Activated CD4-positive, alpha-beta memory T cell treated with anti-CD3 and anti-CD28 coated beads, Interleukin-2, amount 10 ng/mL, durations not matched to agents 7 days and 5 days (primary cell): Measurements from ENCODE around the gene CSMD2. TPM values are rescaled to one million over a fixed set of nuclear protein-coding genes. Genes with fewer than 3 reads are reported as not detected.

ENCODE experiments used
- CTCF ChIA-PET: fragments of 350-600 bp; sonication (Branson Sonifier 250); formaldehyde crosslinking; loops from one replicate; lab custom pipeline; 2021; ENCODE audit warnings: antibody characterized with exemption, inconsistent platforms; lab: Charles Lee
- POLR2A ChIA-PET: fragments of 350-600 bp; sonication (Branson Sonifier 250); formaldehyde crosslinking; loops from one replicate; lab custom pipeline; 2021; ENCODE audit warnings: antibody characterized with exemption; lab: Charles Lee
- DNase-seq: peaks from one replicate; pipeline ENCODE4 v3.0.0-alpha.2; 2020
- H3K27ac Mint-ChIP-seq: one replicate; pipeline ENCODE4 v1.8.0; 2021; ENCODE audit warnings: mild to moderate bottlenecking, mixed read lengths
- H3K27me3 Mint-ChIP-seq: one replicate; pipeline ENCODE4 v1.8.0; 2021; ENCODE audit warnings: mixed read lengths
- H3K36me3 Mint-ChIP-seq: one replicate; pipeline ENCODE4 v1.8.0; 2021; ENCODE audit warnings: low read depth, mixed read lengths
- H3K4me1 Mint-ChIP-seq: one replicate; pipeline ENCODE4 v1.8.0; 2021; ENCODE audit warnings: mixed read lengths
- H3K4me3 Mint-ChIP-seq: one replicate; pipeline ENCODE4 v1.8.0; 2021; ENCODE audit warnings: mild to moderate bottlenecking, mixed read lengths
- H3K9me3 Mint-ChIP-seq: one replicate; pipeline ENCODE4 v1.8.0; 2021; ENCODE audit warnings: mixed read lengths
- total RNA-seq, 2 experiments: library from RNA; stranded (reverse); gene quantifications; one replicate each; pipeline ENCODE4 v1.2.3, GENCODE V29; 2021

Gene CSMD2
- total RNA-seq, 2 experiments from 2014 or later: not detected

- no peaks in the 10 kb centered on the region for H3K4me1 Mint-ChIP-seq
- H3K27ac Mint-ChIP-seq: no peak overlapping the region
- H3K9me3 Mint-ChIP-seq: peaks cover 3% of the 10 kb centered on the region
- no peaks in the 10 kb centered on the region for H3K36me3 Mint-ChIP-seq
- CTCF ChIA-PET: no interaction called here
- no peak for DNase-seq
- no peak overlapping the region for H3K4me3 Mint-ChIP-seq
- H3K27me3 Mint-ChIP-seq: no peaks in the 10 kb centered on the region
- POLR2A ChIA-PET: no interaction called here
Measured at GRCh38 chr1:34075576-34075975, 89.5 kb downstream of the CSMD2 start.

DNA sequence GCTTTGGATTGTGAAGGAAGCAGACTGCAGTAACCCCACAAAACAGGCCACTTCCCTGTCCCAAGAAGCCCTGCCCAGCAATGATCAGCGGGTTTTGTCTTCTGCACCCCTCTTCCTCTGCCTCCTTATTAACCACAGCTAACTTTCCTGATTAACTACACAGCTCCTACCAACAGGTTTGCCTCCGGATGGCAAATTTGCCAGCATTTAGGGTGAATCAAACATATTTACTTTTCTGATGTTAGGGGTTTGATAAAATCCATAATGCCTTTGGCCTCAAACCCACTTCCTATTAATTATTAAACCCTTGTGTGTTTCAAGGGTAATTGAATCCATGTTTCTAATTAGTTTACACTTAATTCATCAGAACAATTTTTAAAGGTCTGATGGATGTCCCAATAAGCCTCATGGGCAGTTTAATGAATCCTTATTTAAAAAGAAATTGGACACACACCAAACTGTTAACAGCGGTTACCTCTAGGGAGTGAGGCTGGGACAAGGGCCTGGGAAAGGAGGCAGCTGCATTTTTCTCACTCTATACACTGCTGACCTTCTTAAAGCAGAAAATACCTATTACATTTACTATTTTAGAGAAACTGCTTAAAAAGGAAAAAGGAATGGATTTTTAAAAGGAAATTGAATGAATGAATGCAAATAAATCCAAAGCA is 91.9 kb downstream of the CSMD2 start:
- no peak for DNase-seq
- Mint-ChIP-seq H3K9me3 (peaks cover 3% of the 10 kb centered on the region), H3K4me1 (no peaks in the 10 kb centered on the region), H3K27ac (no peak overlapping the region), H3K27me3 (no peaks in the 10 kb centered on the region), H3K4me3 (no peak overlapping the region), H3K36me3 (no peaks in the 10 kb centered on the region)
- ChIA-PET POLR2A (no interaction called here), CTCF (no interaction called here)

GRCh38 chr1:34070201-34070836 is 94.7 kb downstream of the CSMD2 start:
- Mint-ChIP-seq H3K27ac (no peak overlapping the region), H3K27me3 (no peaks in the 10 kb centered on the region), H3K9me3 (no peaks in the 10 kb centered on the region), H3K4me3 (no peak overlapping the region), H3K4me1 (no peaks in the 10 kb centered on the region), H3K36me3 (no peaks in the 10 kb centered on the region)
- ChIA-PET CTCF (no interaction called here), POLR2A (no interaction called here)
- DNase-seq: no peak

GRCh38 chr1:34066981-34067603 is 97.9 kb downstream of the CSMD2 start:
- no peaks in the 10 kb centered on the region for H3K9me3 Mint-ChIP-seq
- no peaks in the 10 kb centered on the region for H3K36me3 Mint-ChIP-seq
- no peak overlapping the region for H3K4me3 Mint-ChIP-seq
- ChIA-PET CTCF (no interaction called here), POLR2A (no interaction called here)
- H3K4me1 Mint-ChIP-seq: no peaks in the 10 kb centered on the region
- no peak overlapping the region for H3K27ac Mint-ChIP-seq
- no peaks in the 10 kb centered on the region for H3K27me3 Mint-ChIP-seq
- DNase-seq: no peak

DNA sequence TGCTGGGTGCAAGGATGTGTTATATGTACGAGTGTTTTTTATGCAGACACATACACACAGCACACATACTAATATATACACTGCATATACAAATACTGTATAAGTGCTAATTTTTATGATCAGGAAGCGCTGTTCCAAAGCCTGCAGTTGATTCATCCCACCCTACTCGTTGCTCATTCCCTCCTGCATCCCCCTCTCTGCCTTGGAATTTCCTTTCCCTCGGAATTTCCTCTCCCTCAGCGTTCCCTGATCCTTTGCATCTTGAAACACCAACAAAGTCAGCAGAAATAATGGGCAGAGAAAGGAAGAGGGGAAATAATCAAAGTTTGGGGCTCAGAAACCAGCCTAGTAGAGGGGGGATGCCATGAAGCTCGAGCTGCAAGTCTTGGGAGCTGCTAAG is 98.9 kb downstream of the CSMD2 start:
- ChIA-PET CTCF (no interaction called here), POLR2A (no interaction called here)
- H3K27ac Mint-ChIP-seq: no peak overlapping the region
- no peak for DNase-seq
- no peaks in the 10 kb centered on the region for H3K9me3 Mint-ChIP-seq
- H3K36me3 Mint-ChIP-seq: no peaks in the 10 kb centered on the region
- H3K4me3 Mint-ChIP-seq: no peak overlapping the region
- no peaks in the 10 kb centered on the region for H3K27me3 Mint-ChIP-seq
- H3K4me1 Mint-ChIP-seq: no peaks in the 10 kb centered on the region

- H3K9me3 Mint-ChIP-seq: no peaks in the 10 kb centered on the region
- ChIA-PET POLR2A (no interaction called here), CTCF (no interaction called here)
- no peak for DNase-seq
- H3K4me3 Mint-ChIP-seq: no peak overlapping the region
- H3K27me3 Mint-ChIP-seq: no peaks in the 10 kb centered on the region
- no peaks in the 10 kb centered on the region for H3K36me3 Mint-ChIP-seq
- no peak overlapping the region for H3K27ac Mint-ChIP-seq
- H3K4me1 Mint-ChIP-seq: no peaks in the 10 kb centered on the region
Measured at GRCh38 chr1:34065498-34065897, 99.5 kb downstream of the CSMD2 start.

DNA sequence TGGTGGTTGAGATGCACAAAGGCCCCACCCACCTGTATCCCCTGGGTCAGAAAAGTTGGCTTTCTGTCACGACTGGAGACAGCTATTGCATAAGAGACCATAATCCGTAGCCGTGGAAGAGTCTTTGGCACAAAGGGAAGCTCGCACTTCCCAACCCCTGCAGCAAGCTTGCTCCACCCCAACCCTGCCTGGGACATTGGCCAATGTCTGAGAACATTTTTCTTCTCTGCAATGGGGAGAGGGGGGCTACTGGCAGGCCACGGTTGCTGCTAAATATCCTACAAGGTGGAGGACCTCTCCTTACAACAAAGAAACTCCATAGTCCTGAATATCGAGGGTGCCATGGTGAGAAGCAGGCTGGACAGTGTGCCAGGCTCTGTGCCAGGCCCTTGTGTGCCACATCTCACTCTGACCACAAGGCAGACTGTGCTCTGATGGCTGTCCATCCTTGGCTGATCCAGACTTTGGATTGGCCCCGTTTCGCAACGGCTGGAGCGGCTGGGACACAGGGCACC is 104.1 kb downstream of the CSMD2 start:
- CTCF ChIA-PET: no interaction called here
- H3K27ac Mint-ChIP-seq: no peak overlapping the region
- no peaks in the 10 kb centered on the region for H3K4me1 Mint-ChIP-seq
- no peaks in the 10 kb centered on the region for H3K36me3 Mint-ChIP-seq
- no peaks in the 10 kb centered on the region for H3K27me3 Mint-ChIP-seq
- DNase-seq: no peak
- POLR2A ChIA-PET: no interaction called here
- H3K4me3 Mint-ChIP-seq: no peak overlapping the region
- no peaks in the 10 kb centered on the region for H3K9me3 Mint-ChIP-seq

DNA sequence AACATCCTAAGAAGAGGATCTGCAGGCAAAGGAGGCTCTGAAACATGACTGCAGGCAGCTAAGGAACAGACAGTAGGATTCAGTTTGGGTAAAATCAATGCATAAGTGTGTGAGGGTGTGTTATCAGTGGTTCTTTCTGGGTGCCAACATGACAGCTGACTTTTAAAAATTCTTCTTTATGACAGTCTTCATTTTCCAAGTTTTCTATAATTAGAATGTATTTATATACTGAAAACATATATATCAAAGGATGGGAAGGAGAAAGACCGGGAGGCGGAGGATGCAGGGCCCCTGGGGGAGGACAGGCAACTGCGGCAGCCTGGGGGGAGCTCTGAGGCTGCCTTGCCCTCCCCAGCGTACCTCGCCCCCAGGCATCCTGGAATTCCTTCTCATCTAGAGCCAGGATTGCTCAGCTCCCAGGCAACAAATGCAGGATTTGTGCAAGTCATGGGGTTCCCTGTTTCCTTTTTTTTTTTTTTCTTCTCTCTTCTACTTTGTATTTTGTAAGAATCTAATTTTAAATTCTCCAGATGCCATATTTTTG is 104.8 kb downstream of the CSMD2 start:
- DNase-seq: no peak
- ChIA-PET POLR2A (no interaction called here), CTCF (no interaction called here)
- Mint-ChIP-seq H3K4me3 (no peak overlapping the region), H3K27ac (no peak overlapping the region), H3K27me3 (no peaks in the 10 kb centered on the region), H3K4me1 (no peaks in the 10 kb centered on the region), H3K9me3 (no peaks in the 10 kb centered on the region), H3K36me3 (no peaks in the 10 kb centered on the region)

GRCh38 chr1:34057347-34058130 is 107.5 kb downstream of the CSMD2 start:
- no peaks in the 10 kb centered on the region for H3K4me1 Mint-ChIP-seq
- no peak for DNase-seq
- no peak overlapping the region for H3K4me3 Mint-ChIP-seq
- no peaks in the 10 kb centered on the region for H3K36me3 Mint-ChIP-seq
- no peak overlapping the region for H3K27ac Mint-ChIP-seq
- CTCF ChIA-PET: interaction anchor here (0.7 kb wide), 1 partner anchor 424 kb away, joined by 3 read pairs; no protein-coding TSS in a partner anchor
- no peaks in the 10 kb centered on the region for H3K27me3 Mint-ChIP-seq
- no peaks in the 10 kb centered on the region for H3K9me3 Mint-ChIP-seq
- POLR2A ChIA-PET: no interaction called here

DNA sequence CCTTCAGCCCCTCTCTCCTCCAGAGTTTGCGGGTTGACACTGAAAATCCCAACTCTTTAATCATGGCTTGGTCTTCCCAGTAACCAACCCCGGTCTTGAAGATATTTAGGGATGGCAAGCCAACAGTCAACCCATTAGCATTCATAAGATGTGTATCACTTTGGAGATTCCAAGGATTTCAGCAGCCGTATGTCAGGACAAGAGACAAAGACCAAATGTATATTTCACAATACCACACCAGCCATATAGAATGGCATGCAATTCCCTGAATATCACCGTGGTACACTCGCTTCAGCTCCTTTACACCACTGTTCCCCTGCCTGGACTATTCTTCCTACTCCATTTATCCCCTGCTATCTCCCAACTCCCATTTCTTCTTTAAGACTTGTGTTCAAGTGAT is 109.2 kb downstream of the CSMD2 start:
- Mint-ChIP-seq H3K4me3 (no peak overlapping the region), H3K27ac (no peak overlapping the region), H3K27me3 (no peaks in the 10 kb centered on the region), H3K9me3 (no peaks in the 10 kb centered on the region), H3K36me3 (no peaks in the 10 kb centered on the region), H3K4me1 (no peaks in the 10 kb centered on the region)
- ChIA-PET CTCF (no interaction called here), POLR2A (no interaction called here)
- no peak for DNase-seq

DNA sequence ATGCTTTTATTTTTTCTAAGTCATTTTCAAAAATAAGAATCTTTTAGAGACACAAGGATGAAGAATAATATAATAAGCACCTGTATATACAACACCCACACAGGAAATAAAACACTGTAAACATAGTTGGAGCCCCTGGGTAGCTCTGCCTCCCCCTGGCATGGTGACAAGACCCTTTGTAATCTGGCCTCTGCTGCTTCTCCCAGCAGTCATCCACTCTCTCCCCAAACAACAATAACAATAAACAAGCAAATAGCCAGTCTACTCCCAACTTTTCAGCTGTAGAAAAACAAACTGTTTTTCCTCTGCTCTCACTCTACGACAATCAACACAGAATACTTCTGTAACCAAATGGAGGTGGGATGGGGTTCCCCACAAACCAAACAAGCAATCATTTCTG is 110.1 kb downstream of the CSMD2 start:
- CTCF ChIA-PET: no interaction called here
- H3K36me3 Mint-ChIP-seq: no peaks in the 10 kb centered on the region
- H3K27ac Mint-ChIP-seq: no peak overlapping the region
- no peaks in the 10 kb centered on the region for H3K9me3 Mint-ChIP-seq
- POLR2A ChIA-PET: no interaction called here
- H3K27me3 Mint-ChIP-seq: no peaks in the 10 kb centered on the region
- no peaks in the 10 kb centered on the region for H3K4me1 Mint-ChIP-seq
- no peak for DNase-seq
- H3K4me3 Mint-ChIP-seq: no peak overlapping the region

- no peak for DNase-seq
- CTCF ChIA-PET: no interaction called here
- POLR2A ChIA-PET: no interaction called here
- H3K9me3 Mint-ChIP-seq: no peaks in the 10 kb centered on the region
- no peak overlapping the region for H3K4me3 Mint-ChIP-seq
- no peak overlapping the region for H3K27ac Mint-ChIP-seq
- H3K27me3 Mint-ChIP-seq: no peaks in the 10 kb centered on the region
- H3K36me3 Mint-ChIP-seq: no peaks in the 10 kb centered on the region
- H3K4me1 Mint-ChIP-seq: no peaks in the 10 kb centered on the region
Measured at GRCh38 chr1:34053660-34054059, 111.4 kb downstream of the CSMD2 start.

- POLR2A ChIA-PET: no interaction called here
- Mint-ChIP-seq H3K27ac (no peak overlapping the region), H3K36me3 (no peaks in the 10 kb centered on the region), H3K27me3 (no peaks in the 10 kb centered on the region), H3K9me3 (no peaks in the 10 kb centered on the region), H3K4me3 (no peak overlapping the region), H3K4me1 (no peaks in the 10 kb centered on the region)
- no peak for DNase-seq
- CTCF ChIA-PET: no interaction called here
Measured at GRCh38 chr1:34052565-34052964, 112.5 kb downstream of the CSMD2 start.
